ENCODE data around the gene LRCH1.

LRCH1 gene

DNA sequence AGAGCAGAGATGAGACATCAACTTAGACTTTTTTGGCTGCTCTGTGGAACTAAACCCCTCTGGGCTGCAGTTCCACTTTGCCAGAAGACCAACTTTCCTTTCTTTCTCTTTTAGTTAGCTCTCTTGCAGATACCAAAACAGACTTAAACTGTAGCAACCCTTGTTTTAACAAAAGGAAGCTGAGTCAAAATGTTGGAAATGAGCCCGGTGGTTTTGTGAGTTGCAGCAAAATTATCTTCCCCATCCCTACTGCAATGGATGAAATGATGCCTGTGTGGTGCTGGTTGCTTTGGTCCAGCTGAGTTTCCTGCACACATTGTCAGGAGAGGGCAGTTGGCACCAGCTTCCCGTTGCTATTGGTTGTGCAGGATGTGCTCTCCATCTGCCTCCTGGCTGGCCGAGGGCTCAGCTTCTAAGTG lies 115.3 kb downstream of the LRCH1 start:
- DNase-seq: no peak

- DNase-seq: no peak
Observed at GRCh38 chr13:46668931-46669525, 116.1 kb downstream of the LRCH1 start.

- DNase-seq: no peak
Observed at GRCh38 chr13:46672338-46673090, 119.5 kb downstream of the LRCH1 start.

DNA sequence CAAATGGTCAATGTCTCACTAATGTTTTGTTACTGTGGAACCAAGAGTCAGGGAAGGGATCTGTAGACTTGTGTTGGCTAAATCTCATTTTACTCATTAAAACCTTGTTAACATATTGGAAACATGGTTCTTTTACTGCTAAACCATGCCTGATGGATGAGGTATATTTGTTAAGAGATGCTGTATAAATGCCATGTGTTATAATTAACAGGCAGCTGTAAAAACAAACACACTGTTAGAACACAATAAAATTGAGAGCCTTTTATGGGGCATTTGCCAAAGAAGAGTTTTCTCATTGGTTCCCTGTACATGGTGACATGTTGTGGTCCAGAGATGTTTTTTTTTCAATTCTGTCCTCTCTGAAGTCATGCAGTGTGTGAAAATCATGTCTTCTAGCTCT lies 122.0 kb downstream of the LRCH1 start:
- DNase-seq: peak; percentile 78

GRCh38 chr13:46676378-46676725 lies 123.4 kb downstream of the LRCH1 start:
- DNase-seq: no peak

DNA sequence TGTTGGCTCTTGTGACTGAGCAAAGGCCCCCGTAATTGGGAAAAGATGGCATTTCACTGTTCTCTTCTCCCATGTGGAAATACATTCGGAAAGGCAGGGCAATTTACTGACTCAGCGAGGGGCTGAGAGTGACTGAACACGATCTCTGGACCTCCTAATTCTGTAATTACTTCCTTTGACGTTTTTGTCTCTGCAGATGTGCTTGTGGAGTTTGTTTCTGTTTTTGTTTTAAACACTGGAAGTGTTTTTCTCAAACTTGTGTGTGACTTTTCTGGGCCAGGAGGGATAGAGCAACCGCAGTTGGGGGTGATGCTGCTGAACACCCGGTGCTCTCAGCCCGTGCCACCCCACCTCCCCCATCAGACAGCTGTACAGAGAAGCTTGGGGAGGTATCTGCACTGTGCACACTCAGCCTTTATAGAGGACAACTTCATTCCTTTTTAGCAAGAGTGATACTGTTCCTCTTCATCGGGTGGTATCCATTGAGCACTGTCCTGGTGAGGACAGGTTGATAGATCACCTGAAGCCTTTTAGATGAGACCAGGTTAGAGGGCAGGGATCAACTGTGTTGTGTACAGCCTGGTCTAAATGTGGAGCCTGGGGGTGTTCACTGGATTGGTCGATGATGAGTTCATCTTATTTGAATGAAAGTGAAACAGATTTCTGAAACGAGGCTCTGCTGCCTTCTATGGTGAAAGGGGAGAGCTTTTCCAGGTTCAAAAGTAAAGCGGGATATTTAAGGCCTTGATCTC lies 126.6 kb downstream of the LRCH1 start:
- no peak for DNase-seq

GRCh38 chr13:46682015-46682414 lies 129.0 kb downstream of the LRCH1 start:
- no peak for DNase-seq

GRCh38 chr13:46682707-46683106 lies 129.7 kb downstream of the LRCH1 start:
- no peak for DNase-seq

- no peak for DNase-seq
Observed at GRCh38 chr13:46683676-46684260, 130.8 kb downstream of the LRCH1 start.

GRCh38 chr13:46684287-46685001 lies 131.5 kb downstream of the LRCH1 start:
- no peak for DNase-seq

DNA sequence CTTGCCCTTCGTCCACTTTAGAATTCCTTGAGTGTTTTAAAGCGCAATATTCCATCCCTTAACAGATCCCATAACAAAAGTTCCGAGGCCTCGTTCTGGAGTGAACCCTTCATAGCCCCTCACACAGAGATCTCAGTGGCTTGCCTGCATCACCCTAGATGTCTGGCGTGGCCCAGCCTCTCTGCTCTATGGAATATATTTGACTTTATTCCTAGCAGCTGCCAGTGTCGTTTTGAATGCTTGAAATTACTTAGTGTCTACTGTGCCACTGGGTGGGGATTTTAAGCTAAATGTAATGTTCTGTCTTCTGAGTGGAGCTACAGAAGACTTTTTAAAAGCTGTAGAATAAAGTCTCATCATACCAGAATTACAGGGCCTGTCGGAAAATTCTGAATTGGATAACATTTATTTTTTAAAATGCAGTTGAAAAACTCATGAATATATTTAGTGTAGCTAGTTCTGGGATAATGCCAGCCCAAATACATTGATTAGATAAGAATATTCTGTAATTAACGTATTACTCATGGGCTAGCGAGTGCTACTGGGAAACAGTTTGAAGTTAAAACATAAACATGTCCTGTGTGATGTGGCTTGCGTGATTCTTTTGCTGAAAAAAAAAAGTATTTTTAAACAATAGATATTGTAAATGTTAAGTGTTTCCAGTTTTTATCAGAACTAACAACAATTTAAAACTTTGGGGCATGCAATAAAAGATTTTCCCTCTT lies 132.2 kb downstream of the LRCH1 start:
- no peak for DNase-seq

- DNase-seq: no peak
Observed at GRCh38 chr13:46686171-46686570, 133.2 kb downstream of the LRCH1 start.

DNA sequence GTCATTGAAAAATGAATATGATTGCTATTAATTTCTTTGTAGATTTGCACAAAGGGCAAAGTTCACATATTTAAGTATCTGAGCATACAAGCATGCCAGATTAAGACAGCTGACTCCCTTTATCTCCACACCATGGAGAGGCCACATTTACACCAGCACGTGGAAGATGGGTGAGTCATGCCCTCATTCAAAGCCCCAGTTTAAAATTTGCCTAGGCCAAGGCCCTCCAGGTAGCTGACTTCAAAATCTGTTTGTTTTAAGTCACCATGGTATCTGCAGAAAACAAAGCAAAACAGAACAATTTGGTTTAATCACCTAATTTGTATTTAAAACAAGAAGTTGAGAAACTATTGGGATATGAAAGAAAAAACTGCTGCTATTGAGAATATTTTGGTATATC lies 134.8 kb downstream of the LRCH1 start:
- DNase-seq: no peak

DNA sequence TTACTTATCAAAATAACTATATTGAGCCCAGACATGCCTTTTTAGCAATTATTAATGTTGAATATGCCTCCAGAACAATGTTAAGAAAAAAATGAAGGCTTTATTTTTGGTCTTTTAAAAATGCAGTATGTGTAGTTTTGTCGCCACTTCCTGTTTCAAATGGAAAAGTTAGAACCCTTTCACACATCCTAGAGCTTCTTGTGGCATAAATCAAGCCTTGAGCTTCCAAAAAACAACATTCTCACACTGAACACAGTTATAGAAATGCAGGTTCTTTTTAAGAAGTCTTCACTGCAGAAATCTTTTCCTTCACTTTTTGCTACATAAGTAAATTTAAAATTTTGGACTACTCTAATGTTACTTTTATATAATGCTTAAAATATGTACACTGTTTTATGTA lies 135.3 kb downstream of the LRCH1 start:
- DNase-seq: no peak

DNA sequence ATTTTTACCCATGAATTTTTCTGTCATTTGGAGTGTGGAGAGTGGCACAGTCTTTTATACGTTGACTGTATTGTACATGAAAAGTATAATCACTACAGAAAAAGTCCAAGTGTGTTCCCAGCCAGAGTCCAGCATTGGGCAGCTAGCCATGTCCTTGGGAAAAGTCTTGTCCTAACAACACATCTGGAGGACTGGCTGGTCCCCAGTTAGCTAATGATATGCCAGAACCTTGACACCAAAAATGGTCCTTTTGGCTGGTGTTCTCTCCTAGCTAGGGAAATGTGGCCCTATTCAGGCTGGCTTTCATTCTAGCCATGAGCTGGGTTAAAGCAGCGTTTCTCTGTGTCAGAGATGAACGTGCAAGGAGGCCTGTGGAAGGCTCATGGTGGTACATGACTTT lies 145.0 kb downstream of the LRCH1 start:
- no peak for DNase-seq

GRCh38 chr13:46698910-46699460 lies 146.0 kb downstream of the LRCH1 start:
- no peak for DNase-seq

DNA sequence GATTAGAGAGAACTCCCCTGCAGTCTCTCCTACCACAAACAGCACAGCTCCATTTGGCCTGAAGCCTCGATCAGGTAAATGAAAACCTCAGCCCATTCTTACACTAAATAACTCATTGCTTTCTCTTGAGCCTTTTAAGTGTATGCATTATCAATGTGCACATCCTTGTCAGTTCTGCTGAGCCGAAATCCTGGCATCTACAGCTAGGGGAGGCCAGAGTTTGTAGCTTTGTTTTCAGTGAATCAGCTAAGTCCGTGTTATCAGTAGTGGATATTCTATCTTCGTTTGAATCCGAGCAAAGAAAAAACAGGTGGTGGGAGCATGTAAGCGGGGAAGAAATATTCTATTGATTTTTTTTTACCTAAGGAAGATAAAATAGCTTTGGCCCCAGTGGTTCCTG lies 159.6 kb downstream of the LRCH1 start:
- no peak for DNase-seq

- no peak for DNase-seq
Observed at GRCh38 chr13:46715363-46715762, 162.4 kb downstream of the LRCH1 start.

DNA sequence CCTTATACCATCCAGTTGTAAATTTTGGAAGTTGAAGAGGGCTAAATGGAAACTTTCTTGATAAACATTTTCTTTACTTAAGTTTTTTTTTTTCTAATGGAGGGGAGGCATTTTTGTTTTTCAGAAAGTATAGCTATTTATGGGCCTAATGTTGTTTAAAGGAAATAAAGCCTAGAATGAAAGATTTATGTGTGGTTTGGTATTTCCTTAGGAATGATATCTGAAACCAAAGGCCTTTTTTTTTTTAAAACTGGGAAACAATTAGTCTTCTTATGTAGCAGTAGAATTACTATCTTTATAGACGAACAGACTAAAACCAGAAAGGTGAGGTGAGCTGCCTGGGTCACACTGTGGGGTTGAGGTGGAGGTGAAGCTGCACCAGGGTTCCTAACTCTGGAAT lies 163.9 kb downstream of the LRCH1 start:
- DNase-seq: no peak

GRCh38 chr13:46717275-46717674 lies 164.3 kb downstream of the LRCH1 start:
- DNase-seq: no peak

DNA sequence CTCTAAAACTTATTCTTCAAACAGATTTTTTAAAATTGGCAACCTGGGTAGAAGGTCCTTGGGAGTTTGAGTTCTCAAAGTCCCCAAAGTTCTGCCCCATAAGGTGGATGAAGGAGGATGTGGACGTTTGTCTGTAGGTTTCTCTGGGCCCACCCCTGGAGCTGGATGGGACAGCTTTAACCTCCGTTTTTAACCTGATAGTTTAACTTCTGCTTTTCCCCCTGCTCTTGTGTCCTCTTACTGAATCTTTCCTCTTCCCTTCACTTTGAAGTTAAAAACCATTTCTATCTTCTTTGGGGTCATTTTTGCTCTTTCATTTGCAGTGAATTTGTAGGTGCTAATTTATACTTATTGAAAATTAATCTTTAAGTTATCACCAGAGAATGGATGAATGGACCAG lies 164.9 kb downstream of the LRCH1 start:
- no peak for DNase-seq

DNA sequence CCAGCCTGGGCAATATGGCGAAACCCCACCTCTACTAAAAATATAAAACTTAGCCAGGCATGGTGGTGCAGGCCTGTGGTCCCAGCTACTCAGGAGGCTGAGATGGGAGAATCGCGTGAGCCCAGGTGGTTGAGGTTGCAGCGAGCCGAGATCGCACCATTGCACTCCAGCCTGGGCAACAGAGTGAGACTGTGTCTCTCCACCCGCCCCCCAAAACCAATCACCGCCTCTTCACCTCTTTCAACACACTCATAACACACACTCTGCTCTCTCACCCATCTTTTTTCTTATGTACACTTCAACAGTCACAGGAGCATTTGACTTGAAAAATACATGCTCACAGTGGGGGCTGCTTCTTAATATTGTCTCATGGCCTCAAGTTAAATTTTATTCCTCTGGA lies 167.2 kb downstream of the LRCH1 start:
- no peak for DNase-seq
